K562 (cell line): ENCODE measurements around the gene RGS19. TPM values are rescaled to one million over a fixed set of nuclear protein-coding genes. Genes with fewer than 3 reads are reported as not detected.

Experiments used
- ARNT ChIP-seq, 2 experiments: fragments of 450-650 bp; IDR thresholded peaks; 2 replicates each; pipeline ENCODE4 v1.6.1; 2016; ENCODE audit warnings: mild to moderate bottlenecking in 1 of 2
- BRCA1 ChIP-seq, 2 experiments: fragments of 450-650 bp in 1 of 2; sonication (generic) in 1 of 2; formaldehyde crosslinking in 1 of 2; IDR thresholded peaks; 2 replicates each; pipeline versions ENCODE4 v1.5.0 to v1.6.1; 2017 to 2020; ENCODE audit warnings: mild to moderate bottlenecking in 1 of 2, missing genetic modification reagents in 1 of 2
- CAMTA2 ChIP-seq: fragments of 250-450 bp; sonication (Bioruptor Pico); conservative IDR thresholded peaks from 2 replicates; pipeline ENCODE4 v1.5.1; 2022
- CHD2 ChIP-seq: IDR thresholded peaks from 2 replicates; pipeline ENCODE4 v1.6.1; 2011; ENCODE audit warnings: low read depth, low read length
- CREM ChIP-seq: IDR thresholded peaks from 2 replicates; pipeline ENCODE4 v1.6.1; 2014; ENCODE audit warnings: antibody characterized with exemption, low read depth
- E2F5 ChIP-seq: sonication (generic); formaldehyde crosslinking; IDR thresholded peaks from 2 replicates; pipeline ENCODE4 v1.8.0; 2022; ENCODE audit warnings: mild to moderate bottlenecking, missing genetic modification reagents
- EWSR1 ChIP-seq: fragments of 450-650 bp; IDR thresholded peaks from 2 replicates; pipeline ENCODE4 v1.6.1; 2018; ENCODE audit warnings: borderline replicate concordance, mild to moderate bottlenecking, low read depth, moderate library complexity; ENCODE audit not compliant: partially characterized antibody
- GABPA ChIP-seq: fragments of 200-800 bp; sonication (Bioruptor generic); conservative IDR thresholded peaks from 2 replicates; pipeline ENCODE4 v1.6.1; 2016; ENCODE audit warnings: low read depth, missing genetic modification characterization, missing compliant biosample characterization
- JUND ChIP-seq, 2 experiments: IDR thresholded peaks; 2 replicates in 1 of 2; 3 replicates in 1 of 2; pipeline ENCODE4 v1.6.1; 2011; ENCODE audit warnings: borderline replicate concordance in 2 of 2, low read depth in 2 of 2, low read length in 2 of 2, improper control_type of control experiment in 1 of 2, missing biosample characterization in 1 of 2, missing genetic modification characterization in 1 of 2, missing genetic modification reagents in 1 of 2
- MCM5 ChIP-seq: fragments of 450-650 bp; IDR thresholded peaks from 2 replicates; pipeline ENCODE4 v1.6.1; 2016; ENCODE audit warnings: low read depth
- NCOA2 ChIP-seq, 2 experiments: fragments of 450-650 bp; IDR thresholded peaks; 2 replicates each; pipeline ENCODE4 v1.6.1; 2018; ENCODE audit warnings: mild to moderate bottlenecking in 2 of 2, moderate library complexity in 1 of 2; ENCODE audit not compliant: partially characterized antibody in 2 of 2
- NELFE ChIP-seq: IDR thresholded peaks from 2 replicates; pipeline ENCODE4 v1.6.1; 2011; ENCODE audit warnings: mild to moderate bottlenecking; ENCODE audit not compliant: insufficient read depth, insufficient read length
- RFX7 ChIP-seq: fragments of 250-450 bp; sonication (Bioruptor Pico); IDR thresholded peaks from 2 replicates; pipeline ENCODE4 v1.5.1; 2021; ENCODE audit warnings: mild to moderate bottlenecking
- SAFB ChIP-seq: fragments of 200-400 bp; formaldehyde crosslinking; IDR thresholded peaks from 2 replicates; pipeline ENCODE4 v1.6.1; 2017; ENCODE audit warnings: low read depth, low read length, borderline replicate concordance
- SMAD3 ChIP-seq: fragments of 450-650 bp; formaldehyde crosslinking; conservative IDR thresholded peaks from 2 replicates; pipeline ENCODE4 v1.4.0; 2020; ENCODE audit warnings: mild to moderate bottlenecking
- SMARCB1 ChIP-seq: IDR thresholded peaks from 2 replicates; pipeline ENCODE4 v1.6.1; 2011; ENCODE audit warnings: improper control_type of control experiment, low read depth; ENCODE audit not compliant: insufficient read length
- ZNF121 ChIP-seq: sonication (generic); formaldehyde crosslinking; conservative IDR thresholded peaks from 2 replicates; pipeline ENCODE4 v1.8.0; 2022; ENCODE audit warnings: missing genetic modification reagents
- ZNF143 ChIP-seq: sonication (generic); formaldehyde crosslinking; IDR thresholded peaks from 2 replicates; pipeline ENCODE4 v1.9.0; 2022; ENCODE audit warnings: mild to moderate bottlenecking, missing genetic modification reagents
- ZNF644 ChIP-seq: fragments of 200-800 bp; sonication (Bioruptor generic); IDR thresholded peaks from 2 replicates; pipeline ENCODE4 v1.6.1; 2016; ENCODE audit warnings: low read depth, missing genetic modification characterization, missing compliant biosample characterization
- ZNF76 ChIP-seq: fragments of 250-450 bp; sonication (Bioruptor Pico); IDR thresholded peaks from 2 replicates; pipeline ENCODE4 v1.4.0; 2020; ENCODE audit warnings: mild to moderate bottlenecking, moderate library complexity, borderline replicate concordance
- polyA plus RNA-seq, 8 experiments: library from polyadenylated mRNA; depleted of rRNA in 4 of 8; stranded (reverse) in 5 of 8; unstranded in 3 of 8; fragments of >200 nt; fragmentation: Nextera tagmentation in 2 of 8; fragmentation: Illumina TruSeq in 1 of 8; extraction: Ambion mirVana in 2 of 8; extraction: Trizol in 1 of 8; gene quantifications; 2 replicates each; pipeline versions ENCODE4 v1.2.1 to v1.2.3, GENCODE V29; 2011 to 2014; ENCODE audit warnings: inconsistent platforms in 1 of 8, missing spikeins in 1 of 8
- total RNA-seq, 7 experiments: library from RNA; depleted of rRNA in 6 of 7; stranded (reverse); fragments of >200 nt in 6 of 7; fragmentation: Illumina TruSeq in 2 of 7; extraction: Trizol in 2 of 7; gene quantifications; 2 replicates each; pipeline versions ENCODE4 v1.2.1 to v1.2.3, GENCODE V29; 2011 to 2021; ENCODE audit warnings: low replicate concordance in 1 of 7

RGS19 gene
- total and polyA plus RNA-seq, 9 of the 15 experiments (the other 6 are each of a cell fraction or from before 2014, with no cell fraction given) = 0.41 to 23.7 (median 14.6) TPM

- TF ChIP-seq ARNT (IDR thresholded peaks at IDR 0.05) (no peak), ZNF644 (tag) (no peak), SAFB (0 out of 2 replicates have a peak, but pooled peaks have one; percentile 28), ZNF76 (CRISPR knock-in tag) (peak; percentile 22; the same call in 1 of the 2 replicates), NCOA2 (IDR thresholded peaks at IDR 0.05; ENCODE audit: partially characterized antibody in 2 of 2) (no peak), SMAD3 (CRISPR knock-in tag) (no peak), JUND (IDR thresholded peaks at IDR 0.05; ENCODE audit: borderline replicate concordance, low read depth, low read length) (0 out of 2 replicates have a peak, but pooled peaks have one; percentile 11), JUND (tag; IDR thresholded peaks at IDR 0.05; ENCODE audit: borderline replicate concordance, low read depth, low read length) (no peak), ZNF143 (CRISPR knock-in tag) (no peak; the same call in 1 of the 2 replicates), CREM (peak; percentile 50), RFX7 (CRISPR knock-in tag) (no peak), CHD2 (no peak), GABPA (tag) (peak; percentile 69), E2F5 (no peak), SMARCB1 (no peak), NELFE (no peak), MCM5 (no peak), CAMTA2 (CRISPR knock-in tag) (no peak), EWSR1 (no peak), BRCA1 (IDR thresholded peaks at IDR 0.05) (no peak), BRCA1 (CRISPR knock-in tag; IDR thresholded peaks at IDR 0.05) (no peak), ZNF121 (CRISPR knock-in tag) (no peak)
These were observed 40.6 kb downstream of the RGS19 start (continued) for GRCh38 chr20:64038565-64039292.
